Measurements from ENCODE around the gene DNAJC13. TPM values are rescaled to one million over a fixed set of nuclear protein-coding genes. Genes with fewer than 3 reads are reported as not detected.

DNAJC13 gene
- total RNA-seq, 4 donors from 2014 or later: 43.1 to 52.4 (median 48.8) TPM

- TF ChIP-seq POLR2AphosphoS5 (IDR thresholded peaks at IDR 0.05) (no peak), EP300 (IDR thresholded peaks at IDR 0.05) (no peak), CTCF (IDR thresholded peaks at IDR 0.05) (no peak), POLR2A (IDR thresholded peaks at IDR 0.05; ENCODE audit: low read depth) (no peak)
- intact Hi-C loops (cut with DNase I): no loop called here
- Histone ChIP-seq H3K27me3 (no peaks in the 10 kb centered on the region), H3K4me3 (no peak overlapping the region), H3K4me1 (peaks cover 6 to 14% (median 12%) of the 10 kb centered on the region in 4 donors), H3K9me3 (no peaks in the 10 kb centered on the region), H3K27ac (replicated peaks in 1 of 4) (no peak overlapping the region), H3K36me3 (no peaks in the 10 kb centered on the region)
- no peak for DNase-seq (ENCODE audit: extremely low spot score)
Measured at GRCh38 chr3:132549890-132550578, 132.7 kb downstream of the DNAJC13 start.

GRCh38 chr3:132550579-132551305 lies 133.4 kb downstream of the DNAJC13 start:
- no peak for DNase-seq (ENCODE audit: extremely low spot score)
- Histone ChIP-seq H3K36me3 (no peaks in the 10 kb centered on the region), H3K4me1 (peaks cover 6 to 14% (median 12%) of the 10 kb centered on the region in 4 donors), H3K9me3 (no peaks in the 10 kb centered on the region), H3K27me3 (no peaks in the 10 kb centered on the region), H3K4me3 (no peak overlapping the region), H3K27ac (replicated peaks in 1 of 4) (no peak overlapping the region)
- intact Hi-C loops (cut with DNase I): no loop called here
- TF ChIP-seq POLR2AphosphoS5 (IDR thresholded peaks at IDR 0.05) (no peak), EP300 (IDR thresholded peaks at IDR 0.05) (no peak), POLR2A (IDR thresholded peaks at IDR 0.05; ENCODE audit: low read depth) (no peak), CTCF (IDR thresholded peaks at IDR 0.05) (no peak)
- WGBS: 80% methylated on average over 3 of the region's 3 CpGs

DNA sequence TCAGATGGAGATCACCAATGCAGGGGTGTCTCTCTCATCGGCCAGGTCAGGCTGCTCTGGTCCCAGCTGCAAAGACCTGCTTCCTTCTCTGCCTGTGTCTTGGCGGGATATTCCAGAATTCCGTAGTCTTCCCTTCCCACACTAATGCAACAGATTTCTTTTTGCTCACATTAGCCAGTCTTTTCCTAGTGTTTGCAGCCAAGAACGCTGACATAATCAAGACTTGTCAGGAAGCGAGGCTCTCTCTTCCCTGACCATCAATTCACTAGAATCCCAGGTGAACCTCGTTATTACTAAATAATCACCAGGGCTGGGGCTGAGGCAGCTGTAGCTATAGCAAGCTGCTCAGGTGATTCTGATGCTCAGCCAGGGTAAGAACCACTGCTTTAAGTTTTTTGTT lies 136.5 kb downstream of the DNAJC13 start:
- intact Hi-C loops (cut with DNase I): no loop called here
- 59% methylated on average over 6 of the region's 6 CpGs for WGBS
- no peaks in the 10 kb centered on the region for H3K27me3 ChIP-seq
- H3K36me3 ChIP-seq: peaks cover 0 to 18% (median 4%) of the 10 kb centered on the region in 4 donors
- TF ChIP-seq POLR2AphosphoS5 (IDR thresholded peaks at IDR 0.05) (no peak), CTCF (IDR thresholded peaks at IDR 0.05) (no peak), EP300 (IDR thresholded peaks at IDR 0.05) (no peak), POLR2A (IDR thresholded peaks at IDR 0.05; ENCODE audit: low read depth) (no peak)
- H3K9me3 ChIP-seq: no peaks in the 10 kb centered on the region
- peak overlapping the region in 1 of 4 donors; percentile 30 for H3K27ac ChIP-seq (replicated peaks in 1 of 4)
- DNase-seq (ENCODE audit: extremely low spot score): no peak
- no peak overlapping the region for H3K4me3 ChIP-seq
- H3K4me1 ChIP-seq: peaks cover 6 to 28% (median 16%) of the 10 kb centered on the region in 4 donors

DNA sequence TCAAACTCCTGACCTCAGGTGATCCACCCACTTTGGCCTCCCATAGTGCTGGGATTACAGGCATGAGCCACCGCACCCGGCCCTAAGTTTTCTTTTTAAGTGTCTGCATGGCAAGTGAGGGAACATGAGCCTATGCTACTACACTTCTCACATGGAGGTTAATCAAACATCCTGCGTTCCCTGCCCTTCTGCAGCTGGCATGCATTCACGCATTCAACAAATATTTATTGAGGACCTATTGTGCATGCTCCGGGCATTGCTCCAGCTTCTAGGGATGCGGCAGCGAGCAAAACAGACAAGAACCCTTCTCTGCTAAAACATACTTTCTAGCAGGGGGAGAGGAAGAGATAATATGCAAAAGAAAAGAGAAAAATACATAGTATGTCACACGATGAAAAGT lies 137.1 kb downstream of the DNAJC13 start:
- Histone ChIP-seq H3K36me3 (peaks cover 0 to 24% (median 10%) of the 10 kb centered on the region in 4 donors), H3K9me3 (no peaks in the 10 kb centered on the region), H3K27ac (replicated peaks in 1 of 4) (no peak overlapping the region), H3K4me3 (no peak overlapping the region), H3K4me1 (peaks cover 6 to 28% (median 16%) of the 10 kb centered on the region in 4 donors), H3K27me3 (no peaks in the 10 kb centered on the region)
- no peak for DNase-seq (ENCODE audit: extremely low spot score)
- intact Hi-C loops (cut with DNase I): no loop called here
- 73% methylated on average over 8 of the region's 8 CpGs for WGBS
- no peak for TF ChIP-seq EP300 (IDR thresholded peaks at IDR 0.05)
- TF ChIP-seq POLR2A (IDR thresholded peaks at IDR 0.05; ENCODE audit: low read depth): no peak
- no peak for TF ChIP-seq POLR2AphosphoS5 (IDR thresholded peaks at IDR 0.05)
- TF ChIP-seq CTCF (IDR thresholded peaks at IDR 0.05): no peak

Data from esophagus muscularis mucosa (tissue), 4 donors.